CD4-positive, CD25-positive, alpha-beta regulatory T cell (primary cell): Measurements from ENCODE around the gene PATE4. TPM values are rescaled to one million over a fixed set of nuclear protein-coding genes. Genes with fewer than 3 reads are reported as not detected.
"Not testable (repeated sequence)": the region's sequence is repeated elsewhere in the genome, so short reads cannot be mapped to it uniquely, and the experiment has no call there.

Experiments used
- ATAC-seq, 2 donors: fragments of 150-1000 bp; cut with Tn5 transposase; one replicate each; pipeline ENCODE4 v1.10.0; 2021; ENCODE audit warnings: low read depth in 2 of 2, moderate number of reproducible peaks in 2 of 2, moderate library complexity in 1 of 2
- DNase-seq, 3 donors: peaks; one replicate each; pipeline versions ENCODE4 v3.0.0 to v3.0.0-alpha.2; 2012 to 2022; ENCODE audit warnings: mixed read lengths in 1 of 3
- H3K27ac ChIP-seq: one replicate; pipeline ENCODE4 v1.7.0; 2013; ENCODE audit warnings: mild to moderate bottlenecking, low read length; ENCODE audit not compliant: insufficient read depth, poor library complexity, severe bottlenecking
- H3K27me3 ChIP-seq: one replicate; pipeline ENCODE4 v1.7.0; 2013; ENCODE audit warnings: low read length; ENCODE audit not compliant: control insufficient read depth, insufficient read depth
- H3K36me3 ChIP-seq: one replicate; pipeline ENCODE4 v1.7.0; 2013; ENCODE audit warnings: mild to moderate bottlenecking, low read length, moderate library complexity; ENCODE audit not compliant: control insufficient read depth, insufficient read depth
- H3K4me1 ChIP-seq: 2 replicates; pipeline ENCODE4 v1.7.0; 2013; ENCODE audit warnings: mild to moderate bottlenecking, low read length; ENCODE audit not compliant: insufficient read depth, control insufficient read depth, poor library complexity, severe bottlenecking
- H3K4me3 ChIP-seq: one replicate; pipeline ENCODE4 v1.7.0; 2013; ENCODE audit warnings: low read depth, mild to moderate bottlenecking, low read length, moderate library complexity
- H3K9me3 ChIP-seq, 2 experiments: 1 replicate in 1 of 2; 2 replicates in 1 of 2; pipeline ENCODE4 v1.7.0; 2013; ENCODE audit warnings: low read length in 2 of 2, mild to moderate bottlenecking in 1 of 2, moderate library complexity in 1 of 2; ENCODE audit not compliant: control insufficient read depth in 2 of 2
- H3K27ac Mint-ChIP-seq, 3 donors: one replicate each; pipeline ENCODE4 v1.8.0; 2020 to 2022; ENCODE audit warnings: mild to moderate bottlenecking in 3 of 3, mixed read lengths in 3 of 3, moderate library complexity in 2 of 3
- H3K27me3 Mint-ChIP-seq: one replicate; pipeline ENCODE4 v1.8.0; 2022; ENCODE audit warnings: mild to moderate bottlenecking, mixed read lengths
- H3K36me3 Mint-ChIP-seq: one replicate; pipeline ENCODE4 v1.8.0; 2020; ENCODE audit warnings: mixed read lengths
- H3K4me1 Mint-ChIP-seq, 4 donors: one replicate each; pipeline ENCODE4 v1.8.0; 2020 to 2022; ENCODE audit warnings: mixed read lengths in 4 of 4, mild to moderate bottlenecking in 1 of 4
- H3K4me3 Mint-ChIP-seq, 4 donors: one replicate each; pipeline ENCODE4 v1.8.0; 2020 to 2022; ENCODE audit warnings: mild to moderate bottlenecking in 4 of 4, mixed read lengths in 4 of 4, moderate library complexity in 3 of 4
- H3K9me3 Mint-ChIP-seq, 7 donors: one replicate each; pipeline ENCODE4 v1.8.0; 2020 to 2022; ENCODE audit warnings: mixed read lengths in 7 of 7, mild to moderate bottlenecking in 3 of 7, moderate library complexity in 2 of 7
- polyA plus RNA-seq, 4 donors: library from polyadenylated mRNA; unstranded; fragments of 300-500 nt; fragmentation: Illumina TruSeq; gene quantifications; one replicate each; pipeline ENCODE4 v1.2.3, GENCODE V29; 2021
- total RNA-seq: library from RNA; stranded (reverse); gene quantifications from one replicate; pipeline ENCODE4 v1.2.3, GENCODE V29; 2022

Gene PATE4
- total and polyA plus RNA-seq, 5 donors from 2014 or later: not detected

GRCh38 chr11:125835748-125836147 is 2.6 kb downstream of the PATE4 start:
- Histone ChIP-seq H3K36me3 (no peaks in the 10 kb centered on the region), H3K4me1 (no peaks in the 10 kb centered on the region), H3K27me3 (peaks cover 1% of the 10 kb centered on the region), H3K9me3 (no peaks in the 10 kb centered on the region), H3K4me3 (no peak overlapping the region), H3K27ac (no peak overlapping the region)
- peaks cover 0 to 16% (median 4%) of the 10 kb centered on the region in 7 donors for H3K9me3 Mint-ChIP-seq
- H3K36me3 Mint-ChIP-seq: no peaks in the 10 kb centered on the region
- no peak overlapping the region for H3K27ac Mint-ChIP-seq
- ATAC-seq: no peak
- peaks cover 8% of the 10 kb centered on the region for H3K27me3 Mint-ChIP-seq
- no peaks in the 10 kb centered on the region for H3K4me1 Mint-ChIP-seq
- no peak for DNase-seq
- no peak overlapping the region for H3K4me3 Mint-ChIP-seq

- Mint-ChIP-seq H3K36me3 (no peaks in the 10 kb centered on the region), H3K27me3 (no peaks in the 10 kb centered on the region), H3K4me3 (no peak overlapping the region), H3K9me3 (peaks cover 3 to 25% (median 16%) of the 10 kb centered on the region in 7 donors), H3K27ac (no peak overlapping the region), H3K4me1 (no peaks in the 10 kb centered on the region)
- DNase-seq: no peak
- peaks cover 0 to 19% of the 10 kb centered on the region in 2 experiments for H3K9me3 ChIP-seq
- H3K4me3 ChIP-seq: no peak overlapping the region
- ATAC-seq: no peak
- no peaks in the 10 kb centered on the region for H3K27me3 ChIP-seq
- H3K27ac ChIP-seq: no peak overlapping the region
- no peaks in the 10 kb centered on the region for H3K36me3 ChIP-seq
- no peaks in the 10 kb centered on the region for H3K4me1 ChIP-seq
These were observed 9.3 kb downstream of the PATE4 start for GRCh38 chr11:125842321-125842948.

- Histone ChIP-seq H3K9me3 (peaks cover 0 to 19% of the 10 kb centered on the region in 2 experiments), H3K27me3 (no peaks in the 10 kb centered on the region), H3K4me1 (no peaks in the 10 kb centered on the region), H3K27ac (no peak overlapping the region), H3K36me3 (no peaks in the 10 kb centered on the region), H3K4me3 (no peak overlapping the region)
- no peak for DNase-seq
- Mint-ChIP-seq H3K4me3 (no peak overlapping the region), H3K27ac (no peak overlapping the region), H3K4me1 (no peaks in the 10 kb centered on the region), H3K36me3 (no peaks in the 10 kb centered on the region), H3K27me3 (peaks cover 4% of the 10 kb centered on the region), H3K9me3 (peaks cover 4 to 29% (median 20%) of the 10 kb centered on the region in 7 donors)
- no peak for ATAC-seq
These were observed 13.1 kb downstream of the PATE4 start for GRCh38 chr11:125846188-125846587.

GRCh38 chr11:125857670-125858069 is 24.6 kb downstream of the PATE4 start:
- not testable (repeated sequence) for DNase-seq, H3K36me3 ChIP-seq, H3K27ac ChIP-seq, H3K4me1 Mint-ChIP-seq, H3K4me3 ChIP-seq, H3K9me3 ChIP-seq, H3K36me3 Mint-ChIP-seq, ATAC-seq, H3K27ac Mint-ChIP-seq, H3K4me3 Mint-ChIP-seq, H3K27me3 ChIP-seq, H3K4me1 ChIP-seq
- Mint-ChIP-seq H3K27me3 (peaks cover 16% of the 10 kb centered on the region), H3K9me3 (peaks cover 0 to 20% (median 5%) of the 10 kb centered on the region in 7 donors)

- not testable (repeated sequence) for H3K36me3 ChIP-seq, H3K27me3 Mint-ChIP-seq, H3K4me1 ChIP-seq, DNase-seq, H3K27ac Mint-ChIP-seq, H3K4me3 Mint-ChIP-seq, H3K4me1 Mint-ChIP-seq, ATAC-seq, H3K9me3 ChIP-seq, H3K4me3 ChIP-seq, H3K27ac ChIP-seq, H3K36me3 Mint-ChIP-seq, H3K27me3 ChIP-seq
- peaks cover 0 to 11% (median 5%) of the 10 kb centered on the region in 7 donors for H3K9me3 Mint-ChIP-seq
These were observed 29.7 kb downstream of the PATE4 start for GRCh38 chr11:125862786-125863185.

GRCh38 chr11:125865354-125865753 is 32.2 kb downstream of the PATE4 start:
- not testable (repeated sequence) for H3K9me3 Mint-ChIP-seq, H3K4me1 Mint-ChIP-seq, H3K27ac ChIP-seq, DNase-seq, H3K4me3 Mint-ChIP-seq, H3K36me3 Mint-ChIP-seq, H3K27me3 ChIP-seq, H3K9me3 ChIP-seq, H3K36me3 ChIP-seq, H3K27ac Mint-ChIP-seq, ATAC-seq, H3K4me1 ChIP-seq, H3K4me3 ChIP-seq, H3K27me3 Mint-ChIP-seq

- no peak overlapping the region for H3K4me3 Mint-ChIP-seq
- no peaks in the 10 kb centered on the region for H3K27me3 ChIP-seq
- ATAC-seq (no peak), DNase-seq (no peak)
- no peaks in the 10 kb centered on the region for H3K36me3 ChIP-seq
- H3K36me3 Mint-ChIP-seq: no peaks in the 10 kb centered on the region
- H3K27ac Mint-ChIP-seq: no peak overlapping the region
- no peaks in the 10 kb centered on the region for H3K27me3 Mint-ChIP-seq
- H3K9me3 ChIP-seq: no peaks in the 10 kb centered on the region
- no peaks in the 10 kb centered on the region for H3K4me1 ChIP-seq
- peaks cover 0 to 7% (median 0%) of the 10 kb centered on the region in 7 donors for H3K9me3 Mint-ChIP-seq
- H3K4me1 Mint-ChIP-seq: peaks cover 0 to 2% (median 0%) of the 10 kb centered on the region in 4 donors
- no peak overlapping the region for H3K27ac ChIP-seq
- H3K4me3 ChIP-seq: no peak overlapping the region
These were observed 36.4 kb downstream of the PATE4 start for GRCh38 chr11:125869521-125869920.

GRCh38 chr11:125871391-125872137 is 38.4 kb downstream of the PATE4 start:
- Mint-ChIP-seq H3K4me3 (no peak overlapping the region), H3K27me3 (no peaks in the 10 kb centered on the region), H3K4me1 (peaks cover 0 to 2% (median 0%) of the 10 kb centered on the region in 4 donors), H3K9me3 (peaks cover 0 to 5% (median 0%) of the 10 kb centered on the region in 7 donors), H3K36me3 (no peaks in the 10 kb centered on the region), H3K27ac (no peak overlapping the region)
- no peak overlapping the region for H3K27ac ChIP-seq
- DNase-seq (peak in 2 of 3 donors; percentile 4 to 50), ATAC-seq (no peak)
- H3K27me3 ChIP-seq: no peaks in the 10 kb centered on the region
- H3K4me3 ChIP-seq: no peak overlapping the region
- H3K36me3 ChIP-seq: no peaks in the 10 kb centered on the region
- H3K9me3 ChIP-seq: no peaks in the 10 kb centered on the region
- no peaks in the 10 kb centered on the region for H3K4me1 ChIP-seq
